HL-60 (cell line): ENCODE measurements around the gene ZDHHC5.

Source experiments
- DNase-seq, 2 experiments: peaks; one replicate each; pipeline ENCODE4 v3.0.0-alpha.2; 2010 to 2020; ENCODE audit warnings: low read depth in 1 of 2, low spot score in 1 of 2
- H3K27ac ChIP-seq: fragments of 250-450 bp; sonication (Bioruptor Pico); replicated peaks from 2 replicates; pipeline ENCODE4 v1.5.1; 2020; ENCODE audit warnings: mild to moderate bottlenecking, moderate library complexity
- H3K27me3 ChIP-seq: fragments of 250-450 bp; sonication (Bioruptor Pico); 2 replicates; pipeline ENCODE4 v1.5.1; 2021; ENCODE audit warnings: mild to moderate bottlenecking, moderate library complexity; ENCODE audit not compliant: insufficient read depth, poor library complexity, severe bottlenecking
- H3K4me3 ChIP-seq: replicated peaks from 2 replicates; pipeline ENCODE4 v1.5.1; 2011; ENCODE audit warnings: mild to moderate bottlenecking, control low read depth, low read length; ENCODE audit not compliant: insufficient read depth
- GABPA ChIP-seq: IDR thresholded peaks from 2 replicates; pipeline ENCODE4 v1.6.1; 2012; ENCODE audit warnings: low read depth
- POLR2AphosphoS5 ChIP-seq: IDR thresholded peaks from 2 replicates; pipeline ENCODE4 v1.6.1; 2012; ENCODE audit warnings: low read depth
- SPI1 ChIP-seq: IDR thresholded peaks from 2 replicates; pipeline ENCODE4 v1.6.1; 2012; ENCODE audit warnings: low read depth, mild to moderate bottlenecking, borderline replicate concordance
- TF ChIP-seq, protein P1 (sequence below): IDR thresholded peaks from 2 replicates; pipeline ENCODE4 v1.6.1; 2012; ENCODE audit warnings: low read depth; ENCODE audit not compliant: insufficient replicate concordance
- TF ChIP-seq, protein P2 (sequence below): IDR thresholded peaks from one replicate; pipeline ENCODE4 v1.5.1; 2011; ENCODE audit warnings: low read length, control low read depth, inconsistent platforms; ENCODE audit not compliant: insufficient read depth

The ZDHHC5 gene

DNA sequence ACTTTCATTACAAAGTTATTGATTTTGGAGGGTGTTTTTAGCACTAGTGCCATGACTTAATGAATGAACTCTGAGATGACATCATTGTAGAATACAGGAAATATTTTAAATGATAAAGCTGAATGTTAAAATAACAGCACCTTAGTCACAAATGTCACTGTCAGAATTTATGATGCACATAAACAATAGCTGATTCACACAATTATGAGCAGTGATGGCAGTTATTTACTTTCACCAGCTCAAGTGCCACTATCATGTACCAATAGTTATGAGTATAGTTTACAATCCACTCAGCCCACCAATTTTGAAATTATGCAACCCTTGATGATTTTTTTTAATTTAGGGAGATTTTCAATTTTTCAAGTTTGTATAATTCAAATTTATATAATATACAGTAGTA, 47.4 kb upstream of the ZDHHC5 start:
- H3K27me3 ChIP-seq, result no peaks in the 10 kb centered on the region
- no peak for DNase-seq
- no peak overlapping the region for H3K27ac ChIP-seq
- TF ChIP-seq, protein P1, sequence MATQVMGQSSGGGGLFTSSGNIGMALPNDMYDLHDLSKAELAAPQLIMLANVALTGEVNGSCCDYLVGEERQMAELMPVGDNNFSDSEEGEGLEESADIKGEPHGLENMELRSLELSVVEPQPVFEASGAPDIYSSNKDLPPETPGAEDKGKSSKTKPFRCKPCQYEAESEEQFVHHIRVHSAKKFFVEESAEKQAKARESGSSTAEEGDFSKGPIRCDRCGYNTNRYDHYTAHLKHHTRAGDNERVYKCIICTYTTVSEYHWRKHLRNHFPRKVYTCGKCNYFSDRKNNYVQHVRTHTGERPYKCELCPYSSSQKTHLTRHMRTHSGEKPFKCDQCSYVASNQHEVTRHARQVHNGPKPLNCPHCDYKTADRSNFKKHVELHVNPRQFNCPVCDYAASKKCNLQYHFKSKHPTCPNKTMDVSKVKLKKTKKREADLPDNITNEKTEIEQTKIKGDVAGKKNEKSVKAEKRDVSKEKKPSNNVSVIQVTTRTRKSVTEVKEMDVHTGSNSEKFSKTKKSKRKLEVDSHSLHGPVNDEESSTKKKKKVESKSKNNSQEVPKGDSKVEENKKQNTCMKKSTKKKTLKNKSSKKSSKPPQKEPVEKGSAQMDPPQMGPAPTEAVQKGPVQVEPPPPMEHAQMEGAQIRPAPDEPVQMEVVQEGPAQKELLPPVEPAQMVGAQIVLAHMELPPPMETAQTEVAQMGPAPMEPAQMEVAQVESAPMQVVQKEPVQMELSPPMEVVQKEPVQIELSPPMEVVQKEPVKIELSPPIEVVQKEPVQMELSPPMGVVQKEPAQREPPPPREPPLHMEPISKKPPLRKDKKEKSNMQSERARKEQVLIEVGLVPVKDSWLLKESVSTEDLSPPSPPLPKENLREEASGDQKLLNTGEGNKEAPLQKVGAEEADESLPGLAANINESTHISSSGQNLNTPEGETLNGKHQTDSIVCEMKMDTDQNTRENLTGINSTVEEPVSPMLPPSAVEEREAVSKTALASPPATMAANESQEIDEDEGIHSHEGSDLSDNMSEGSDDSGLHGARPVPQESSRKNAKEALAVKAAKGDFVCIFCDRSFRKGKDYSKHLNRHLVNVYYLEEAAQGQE, result no peak
- no peak for TF ChIP-seq SPI1
- TF ChIP-seq, protein P2, sequence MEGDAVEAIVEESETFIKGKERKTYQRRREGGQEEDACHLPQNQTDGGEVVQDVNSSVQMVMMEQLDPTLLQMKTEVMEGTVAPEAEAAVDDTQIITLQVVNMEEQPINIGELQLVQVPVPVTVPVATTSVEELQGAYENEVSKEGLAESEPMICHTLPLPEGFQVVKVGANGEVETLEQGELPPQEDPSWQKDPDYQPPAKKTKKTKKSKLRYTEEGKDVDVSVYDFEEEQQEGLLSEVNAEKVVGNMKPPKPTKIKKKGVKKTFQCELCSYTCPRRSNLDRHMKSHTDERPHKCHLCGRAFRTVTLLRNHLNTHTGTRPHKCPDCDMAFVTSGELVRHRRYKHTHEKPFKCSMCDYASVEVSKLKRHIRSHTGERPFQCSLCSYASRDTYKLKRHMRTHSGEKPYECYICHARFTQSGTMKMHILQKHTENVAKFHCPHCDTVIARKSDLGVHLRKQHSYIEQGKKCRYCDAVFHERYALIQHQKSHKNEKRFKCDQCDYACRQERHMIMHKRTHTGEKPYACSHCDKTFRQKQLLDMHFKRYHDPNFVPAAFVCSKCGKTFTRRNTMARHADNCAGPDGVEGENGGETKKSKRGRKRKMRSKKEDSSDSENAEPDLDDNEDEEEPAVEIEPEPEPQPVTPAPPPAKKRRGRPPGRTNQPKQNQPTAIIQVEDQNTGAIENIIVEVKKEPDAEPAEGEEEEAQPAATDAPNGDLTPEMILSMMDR, result no peak
- H3K4me3 ChIP-seq, result no peak overlapping the region

DNA sequence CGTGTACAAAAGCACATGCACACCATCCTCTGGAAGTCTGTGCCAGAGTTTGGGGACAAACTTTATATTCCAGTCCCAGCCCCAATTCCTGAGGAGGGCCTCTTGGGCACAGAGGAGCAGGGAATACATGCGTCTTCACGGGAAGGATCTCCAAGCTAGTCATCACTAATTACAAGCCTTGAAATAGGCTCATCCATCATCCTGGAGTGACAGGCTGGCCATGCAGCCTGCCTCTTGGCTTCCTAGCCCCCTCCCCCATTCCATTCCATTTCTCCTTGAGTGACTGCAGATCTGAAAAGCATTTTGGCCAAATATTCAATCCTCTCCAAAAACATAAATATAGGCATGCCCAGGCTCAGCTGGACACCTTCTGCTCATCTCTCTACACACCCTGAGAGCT, 45.7 kb upstream of the ZDHHC5 start:
- DNase-seq, result no peak
- Histone ChIP-seq H3K27me3 (no peaks in the 10 kb centered on the region), H3K4me3 (no peak overlapping the region), H3K27ac (no peak overlapping the region)
- TF ChIP-seq, protein P1, result no peak
- TF ChIP-seq POLR2AphosphoS5 (no peak), SPI1 (no peak), GABPA (no peak)
- TF ChIP-seq, protein P2, result no peak

DNA sequence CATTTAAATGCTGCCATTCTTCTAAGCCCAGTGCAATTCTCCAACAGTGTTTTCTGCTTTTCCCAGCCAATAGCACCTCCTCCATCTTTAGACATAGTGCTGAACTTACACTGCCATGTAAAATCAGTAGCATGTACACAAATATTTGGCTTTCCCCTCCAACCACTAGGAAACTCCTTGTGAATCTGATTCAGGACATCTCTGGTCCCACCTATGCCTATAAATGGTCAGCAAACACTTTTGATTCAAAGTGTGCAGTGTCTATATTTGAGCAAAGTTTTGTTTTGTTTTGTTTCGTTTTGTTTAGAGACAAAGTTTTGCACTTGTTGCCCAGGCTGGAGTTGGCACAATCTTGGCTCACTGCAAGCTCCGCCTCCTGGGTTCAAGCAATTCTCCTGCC, 43.0 kb upstream of the ZDHHC5 start:
- TF ChIP-seq, protein P1, result no peak
- TF ChIP-seq POLR2AphosphoS5 (no peak), SPI1 (no peak), GABPA (no peak)
- TF ChIP-seq, protein P2, result no peak
- no peak overlapping the region for H3K4me3 ChIP-seq
- H3K27ac ChIP-seq, result no peak overlapping the region
- H3K27me3 ChIP-seq, result no peaks in the 10 kb centered on the region
- no peak for DNase-seq
